HepG2 (cell line): Measurements from ENCODE around the gene PRM3. TPM values are rescaled to one million over a fixed set of nuclear protein-coding genes. Genes with fewer than 3 reads are reported as not detected.

ENCODE experiments used
- ARID2 ChIP-seq: sonication (generic); formaldehyde crosslinking; IDR thresholded peaks from 2 replicates; pipeline ENCODE4 v1.8.1; 2022; ENCODE audit warnings: mild to moderate bottlenecking, missing genetic modification reagents, borderline replicate concordance
- BRD4 ChIP-seq: sonication (generic); formaldehyde crosslinking; IDR thresholded peaks from 2 replicates; pipeline ENCODE4 v1.4.0; 2020; ENCODE audit warnings: missing genetic modification reagents
- ELF1 ChIP-seq: sonication (generic); formaldehyde crosslinking; IDR thresholded peaks from 2 replicates; pipeline ENCODE4 v1.4.0; 2020; ENCODE audit warnings: missing genetic modification reagents
- FOXC1 ChIP-seq: sonication (generic); formaldehyde crosslinking; IDR thresholded peaks from 2 replicates; pipeline ENCODE4 v1.8.0; 2022; ENCODE audit warnings: mild to moderate bottlenecking, missing genetic modification reagents, borderline replicate concordance
- GABPB1 ChIP-seq: IDR thresholded peaks from 2 replicates; pipeline ENCODE4 v1.6.1; 2016; ENCODE audit warnings: mild to moderate bottlenecking, missing genetic modification reagents, moderate library complexity, missing compliant biosample characterization
- GATAD2A ChIP-seq: IDR thresholded peaks from 2 replicates; pipeline ENCODE4 v1.6.1; 2016
- GLI4 ChIP-seq: sonication (generic); formaldehyde crosslinking; IDR thresholded peaks from 2 replicates; pipeline ENCODE4 v1.5.1; 2020; ENCODE audit warnings: missing genetic modification reagents, mild to moderate bottlenecking, moderate library complexity, borderline replicate concordance
- HNF4A ChIP-seq: sonication (generic); formaldehyde crosslinking; IDR thresholded peaks from 2 replicates; pipeline ENCODE4 v1.4.0; 2020; ENCODE audit warnings: missing genetic modification reagents
- HOXA9 ChIP-seq: sonication (generic); formaldehyde crosslinking; IDR thresholded peaks from 2 replicates; pipeline ENCODE4 v1.8.1; 2022; ENCODE audit warnings: missing genetic modification reagents, mild to moderate bottlenecking, moderate library complexity, borderline replicate concordance
- NCOA2 ChIP-seq: sonication (generic); formaldehyde crosslinking; IDR thresholded peaks from 2 replicates; pipeline ENCODE4 v1.8.0; 2022; ENCODE audit warnings: inconsistent platforms
- ONECUT2 ChIP-seq: sonication (generic); formaldehyde crosslinking; IDR thresholded peaks from 2 replicates; pipeline ENCODE4 v1.4.0; 2020; ENCODE audit warnings: missing genetic modification reagents
- POLR2A ChIP-seq, 2 experiments: IDR thresholded peaks; 2 replicates each; pipeline ENCODE4 v1.6.1; 2011; ENCODE audit warnings: low read depth in 2 of 2, low read length in 2 of 2, mild to moderate bottlenecking in 1 of 2, moderate library complexity in 1 of 2; ENCODE audit not compliant: insufficient read depth in 1 of 2
- PTBP1 ChIP-seq: fragments of 200-400 bp; formaldehyde crosslinking; IDR thresholded peaks from 2 replicates; pipeline ENCODE4 v1.6.1; 2018; ENCODE audit warnings: low read length, low read depth; ENCODE audit not compliant: poor library complexity, severe bottlenecking
- RARA ChIP-seq: IDR thresholded peaks from 2 replicates; pipeline ENCODE4 v1.6.1; 2016; ENCODE audit warnings: missing genetic modification reagents, missing compliant biosample characterization
- SALL1 ChIP-seq: sonication (generic); formaldehyde crosslinking; IDR thresholded peaks from 2 replicates; pipeline ENCODE4 v1.8.0; 2022; ENCODE audit warnings: mild to moderate bottlenecking, missing genetic modification reagents
- TAF15 ChIP-seq: fragments of 200-400 bp; formaldehyde crosslinking; IDR thresholded peaks from one replicate; pipeline ENCODE4 v1.6.1; 2018; ENCODE audit warnings: mild to moderate bottlenecking, low read depth, low read length; ENCODE audit not compliant: poor library complexity, severe bottlenecking
- TSC22D2 ChIP-seq: sonication (generic); formaldehyde crosslinking; IDR thresholded peaks from 2 replicates; pipeline ENCODE4 v1.5.1; 2020; ENCODE audit warnings: missing genetic modification reagents, mild to moderate bottlenecking, borderline replicate concordance
- ZC3H13 ChIP-seq: sonication (generic); formaldehyde crosslinking; IDR thresholded peaks from 2 replicates; pipeline ENCODE4 v1.8.1; 2023; ENCODE audit warnings: mild to moderate bottlenecking, missing genetic modification reagents, moderate library complexity
- ZFY ChIP-seq: sonication (generic); formaldehyde crosslinking; IDR thresholded peaks from 2 replicates; pipeline ENCODE4 v1.4.0; 2020; ENCODE audit warnings: missing genetic modification reagents
- ZMYM3 ChIP-seq: sonication (generic); formaldehyde crosslinking; IDR thresholded peaks from 2 replicates; pipeline ENCODE4 v1.5.1; 2020; ENCODE audit warnings: mild to moderate bottlenecking, missing genetic modification reagents
- ZNF121 ChIP-seq: sonication (generic); formaldehyde crosslinking; IDR thresholded peaks from 2 replicates; pipeline ENCODE4 v1.5.0; 2020; ENCODE audit warnings: mild to moderate bottlenecking, missing genetic modification reagents
- ZNF124 ChIP-seq: sonication (generic); formaldehyde crosslinking; IDR thresholded peaks from 2 replicates; pipeline ENCODE4 v1.4.0; 2020; ENCODE audit warnings: missing genetic modification reagents
- ZNF720 ChIP-seq: sonication (generic); formaldehyde crosslinking; IDR thresholded peaks from 2 replicates; pipeline ENCODE4 v1.4.0; 2020; ENCODE audit warnings: missing genetic modification reagents
- ZNF75D ChIP-seq: sonication (generic); formaldehyde crosslinking; IDR thresholded peaks from 2 replicates; pipeline ENCODE4 v1.8.1; 2023; ENCODE audit warnings: missing genetic modification reagents, mild to moderate bottlenecking, borderline replicate concordance
- polyA plus RNA-seq, 8 experiments: library from polyadenylated mRNA; depleted of rRNA in 3 of 8; stranded (reverse) in 7 of 8; unstranded in 1 of 8; fragments of >200 nt; fragmentation: Illumina TruSeq in 4 of 8; extraction: Trizol in 4 of 8; gene quantifications; 2 replicates each; pipeline versions ENCODE4 v1.2.1 to v1.2.3, GENCODE V29; 2011 to 2016; ENCODE audit warnings: low read depth in 4 of 8, missing spikeins in 1 of 8, mixed read lengths in 1 of 8; ENCODE audit not compliant: insufficient read depth in 1 of 8
- total RNA-seq, 5 experiments: library from RNA; depleted of rRNA; stranded (reverse); fragments of >200 nt; fragmentation: Illumina TruSeq; extraction: Trizol; gene quantifications; 2 replicates each; pipeline ENCODE4 v1.2.3, GENCODE V29; 2016; ENCODE audit warnings: low read depth in 1 of 5
- TF ChIP-seq, protein P1 (sequence below), 2 experiments: fragments of 450-650 bp in 1 of 2; sonication (generic) in 1 of 2; formaldehyde crosslinking; IDR thresholded peaks; 2 replicates each; pipeline versions ENCODE4 v1.5.0 to v1.8.0; 2020 to 2022; ENCODE audit warnings: mild to moderate bottlenecking in 1 of 2, missing genetic modification reagents in 1 of 2
- TF ChIP-seq, protein P2 (sequence below): sonication (generic); formaldehyde crosslinking; IDR thresholded peaks from 2 replicates; pipeline ENCODE4 v1.8.0; 2022; ENCODE audit warnings: missing genetic modification reagents, low read depth, mild to moderate bottlenecking, borderline replicate concordance
- TF ChIP-seq, protein P3 (sequence below), 2 experiments: sonication (generic) in 1 of 2; formaldehyde crosslinking in 1 of 2; IDR thresholded peaks; 2 replicates each; pipeline versions ENCODE4 v1.5.1 to v1.6.1; 2011 to 2020; ENCODE audit warnings: borderline replicate concordance in 1 of 2, low read depth in 1 of 2, low read length in 1 of 2, mild to moderate bottlenecking in 1 of 2, missing genetic modification reagents in 1 of 2, moderate library complexity in 1 of 2

Gene PRM3
- total and polyA plus RNA-seq, 2 of the 13 experiments (the other 11 are each of a cell fraction or from before 2014, with no cell fraction given), result not detected

DNA sequence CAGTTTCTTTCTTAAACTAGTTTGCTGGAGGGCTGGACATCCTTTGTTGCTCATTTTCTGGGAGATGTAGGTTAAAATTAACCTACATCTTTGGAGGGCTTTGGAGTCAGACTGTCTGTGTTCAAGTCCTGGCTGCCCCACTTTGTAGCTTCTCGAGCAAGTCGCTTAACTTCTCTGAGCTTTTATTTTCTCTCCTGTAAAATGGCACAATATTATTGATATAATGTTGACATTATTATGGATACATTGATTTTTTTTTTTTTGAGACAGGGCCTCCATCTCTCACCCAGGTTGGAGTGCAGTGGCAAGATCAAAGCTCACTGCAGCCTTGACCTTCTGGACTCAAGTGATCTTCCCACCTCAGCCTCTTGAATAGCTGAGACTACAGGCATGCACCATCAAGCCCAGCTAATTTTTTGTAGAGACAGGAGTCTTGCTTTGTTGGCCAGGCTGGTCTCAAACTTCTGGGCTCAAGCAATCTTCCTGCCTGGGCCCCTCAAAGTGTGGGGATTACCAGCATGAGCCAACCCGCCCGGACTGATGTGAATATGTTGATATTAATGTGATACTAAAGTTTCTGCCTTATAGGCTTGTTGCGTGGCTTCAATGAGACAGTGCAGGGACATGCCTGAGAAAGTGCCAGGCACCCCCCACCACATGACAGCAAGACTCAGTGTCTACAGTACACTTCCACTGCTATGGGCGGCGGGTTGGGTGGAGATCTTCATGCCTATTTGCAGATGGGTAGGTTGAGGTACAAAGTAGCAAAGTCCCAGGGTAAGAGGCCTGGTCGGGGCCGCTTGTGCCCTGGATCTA, 40.3 kb upstream of the PRM3 start (continued):
- TF ChIP-seq, protein P1, sequence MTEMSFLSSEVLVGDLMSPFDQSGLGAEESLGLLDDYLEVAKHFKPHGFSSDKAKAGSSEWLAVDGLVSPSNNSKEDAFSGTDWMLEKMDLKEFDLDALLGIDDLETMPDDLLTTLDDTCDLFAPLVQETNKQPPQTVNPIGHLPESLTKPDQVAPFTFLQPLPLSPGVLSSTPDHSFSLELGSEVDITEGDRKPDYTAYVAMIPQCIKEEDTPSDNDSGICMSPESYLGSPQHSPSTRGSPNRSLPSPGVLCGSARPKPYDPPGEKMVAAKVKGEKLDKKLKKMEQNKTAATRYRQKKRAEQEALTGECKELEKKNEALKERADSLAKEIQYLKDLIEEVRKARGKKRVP (CRISPR knock-in tag; IDR thresholded peaks at IDR 0.05), result 0 out of 4 replicates have a peak, but pooled peaks of 1 of the 2 experiments have one; percentile 9
- no peak for TF ChIP-seq POLR2A (IDR thresholded peaks at IDR 0.05; ENCODE audit: insufficient read depth in 1 of 2, low read depth in 2 of 2, low read length in 2 of 2)
- TF ChIP-seq BRD4, result 0 out of 2 replicates have a peak, but pooled peaks have one; percentile 20
- TF ChIP-seq ZMYM3 (CRISPR knock-in tag), result peak; percentile 24; the same call in 1 of the 2 replicates
- TF ChIP-seq TSC22D2 (CRISPR knock-in tag), result no peak
- TF ChIP-seq ZNF124 (CRISPR knock-in tag), result no peak
- TF ChIP-seq ZNF720, result no peak
- no peak for TF ChIP-seq TAF15
- peak; percentile 73; the same call in 1 of the 2 replicates for TF ChIP-seq ONECUT2
- TF ChIP-seq, protein P2, sequence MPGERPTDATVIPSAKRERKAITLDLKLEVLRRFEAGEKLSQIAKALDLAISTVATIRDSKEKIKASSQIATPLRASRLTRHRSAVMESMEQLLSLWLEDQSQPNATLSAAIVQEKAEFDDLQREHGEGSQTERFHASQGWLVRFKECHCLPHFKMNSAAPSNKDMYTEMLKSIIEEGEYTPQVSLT (CRISPR knock-in tag), result no peak
- TF ChIP-seq GLI4, result no peak
- peak; percentile 52 for TF ChIP-seq SALL1 (CRISPR knock-in tag)
- TF ChIP-seq GATAD2A (CRISPR knock-in tag), result peak; percentile 64
- TF ChIP-seq ZC3H13 (CRISPR knock-in tag), result 0 out of 2 replicates have a peak, but pooled peaks have one; percentile 49
- TF ChIP-seq ARID2 (CRISPR knock-in tag), result no peak
- TF ChIP-seq HNF4A (CRISPR knock-in tag), result peak; percentile 85
- no peak for TF ChIP-seq ZNF75D (CRISPR knock-in tag)
- TF ChIP-seq FOXC1 (CRISPR knock-in tag), result peak; percentile 55; the same call in 1 of the 2 replicates
- TF ChIP-seq RARA (CRISPR knock-in tag), result peak; percentile 76
- TF ChIP-seq ZNF121 (CRISPR knock-in tag), result peak; percentile 97
- TF ChIP-seq NCOA2 (CRISPR knock-in tag), result peak; percentile 51; the same call in 1 of the 2 replicates
- no peak for TF ChIP-seq HOXA9 (CRISPR knock-in tag)
- TF ChIP-seq, protein P3, sequence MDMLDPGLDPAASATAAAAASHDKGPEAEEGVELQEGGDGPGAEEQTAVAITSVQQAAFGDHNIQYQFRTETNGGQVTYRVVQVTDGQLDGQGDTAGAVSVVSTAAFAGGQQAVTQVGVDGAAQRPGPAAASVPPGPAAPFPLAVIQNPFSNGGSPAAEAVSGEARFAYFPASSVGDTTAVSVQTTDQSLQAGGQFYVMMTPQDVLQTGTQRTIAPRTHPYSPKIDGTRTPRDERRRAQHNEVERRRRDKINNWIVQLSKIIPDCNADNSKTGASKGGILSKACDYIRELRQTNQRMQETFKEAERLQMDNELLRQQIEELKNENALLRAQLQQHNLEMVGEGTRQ (IDR thresholded peaks at IDR 0.05; ENCODE audit: low read depth, low read length), result no peak
- TF ChIP-seq, protein P3 (CRISPR knock-in tag; IDR thresholded peaks at IDR 0.05; ENCODE audit: borderline replicate concordance), result no peak
- TF ChIP-seq GABPB1 (CRISPR knock-in tag), result no peak
- 0 out of 2 replicates have a peak, but pooled peaks have one; percentile 9 for TF ChIP-seq ELF1 (CRISPR knock-in tag)
- no peak for TF ChIP-seq PTBP1
- peak; percentile 34; the same call in 1 of the 2 replicates for TF ChIP-seq ZFY (CRISPR knock-in tag)
